ENCODE measurements around the gene LARGE1.

- TF ChIP-seq, protein P1, sequence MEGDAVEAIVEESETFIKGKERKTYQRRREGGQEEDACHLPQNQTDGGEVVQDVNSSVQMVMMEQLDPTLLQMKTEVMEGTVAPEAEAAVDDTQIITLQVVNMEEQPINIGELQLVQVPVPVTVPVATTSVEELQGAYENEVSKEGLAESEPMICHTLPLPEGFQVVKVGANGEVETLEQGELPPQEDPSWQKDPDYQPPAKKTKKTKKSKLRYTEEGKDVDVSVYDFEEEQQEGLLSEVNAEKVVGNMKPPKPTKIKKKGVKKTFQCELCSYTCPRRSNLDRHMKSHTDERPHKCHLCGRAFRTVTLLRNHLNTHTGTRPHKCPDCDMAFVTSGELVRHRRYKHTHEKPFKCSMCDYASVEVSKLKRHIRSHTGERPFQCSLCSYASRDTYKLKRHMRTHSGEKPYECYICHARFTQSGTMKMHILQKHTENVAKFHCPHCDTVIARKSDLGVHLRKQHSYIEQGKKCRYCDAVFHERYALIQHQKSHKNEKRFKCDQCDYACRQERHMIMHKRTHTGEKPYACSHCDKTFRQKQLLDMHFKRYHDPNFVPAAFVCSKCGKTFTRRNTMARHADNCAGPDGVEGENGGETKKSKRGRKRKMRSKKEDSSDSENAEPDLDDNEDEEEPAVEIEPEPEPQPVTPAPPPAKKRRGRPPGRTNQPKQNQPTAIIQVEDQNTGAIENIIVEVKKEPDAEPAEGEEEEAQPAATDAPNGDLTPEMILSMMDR (conservative IDR thresholded peaks at IDR 0.05 in 1 of 2, IDR thresholded peaks at IDR 0.05 in 1 of 2; ENCODE audit: low read depth in 1 of 2, low read length in 2 of 2): no peak
- no peak for TF ChIP-seq EZH2 (IDR thresholded peaks at IDR 0.05; ENCODE audit: low read length, missing control alignments)
Measured at GRCh38 chr22:33526434-33527107, 393.7 kb downstream of the LARGE1 start.

Data from fibroblast of lung (primary cell).